Measurements from ENCODE around the gene ZNF668. TPM values are rescaled to one million over a fixed set of nuclear protein-coding genes. Genes with fewer than 3 reads are reported as not detected.

The ZNF668 gene
- total and polyA plus RNA-seq, 2 experiments from 2014 or later = 8.1 to 13.0 TPM

DNA sequence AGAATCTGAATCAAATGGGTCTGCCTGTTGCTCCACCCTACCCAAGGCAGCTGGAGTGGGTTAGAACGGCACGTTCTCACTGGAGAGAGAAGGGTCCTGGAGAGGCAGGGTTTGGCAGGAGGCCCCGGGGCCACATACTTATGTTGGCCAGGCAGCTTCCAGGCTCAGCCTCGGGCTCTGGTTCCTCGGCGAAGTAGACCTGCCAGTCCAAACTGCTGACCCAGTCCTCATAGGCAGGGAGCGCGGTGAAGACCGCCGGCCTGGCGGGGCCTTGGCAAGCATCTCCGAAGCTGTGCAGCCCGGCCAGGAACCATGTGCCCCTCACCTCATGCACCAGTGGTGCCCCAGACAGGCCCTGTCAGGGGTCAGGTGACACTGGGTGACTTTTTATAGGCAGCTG, 9.9 kb upstream of the ZNF668 start:
- WGBS (ENCODE audit: low lambda C conversion rate, missing lambda C conversion rate) = 97% methylated on average over 13 of the region's 13 CpGs
- no peak for TF ChIP-seq EZH2phosphoT487 (IDR thresholded peaks at IDR 0.05; ENCODE audit: low read depth, severe bottlenecking, unreplicated experiment)
- TF ChIP-seq, protein P1, sequence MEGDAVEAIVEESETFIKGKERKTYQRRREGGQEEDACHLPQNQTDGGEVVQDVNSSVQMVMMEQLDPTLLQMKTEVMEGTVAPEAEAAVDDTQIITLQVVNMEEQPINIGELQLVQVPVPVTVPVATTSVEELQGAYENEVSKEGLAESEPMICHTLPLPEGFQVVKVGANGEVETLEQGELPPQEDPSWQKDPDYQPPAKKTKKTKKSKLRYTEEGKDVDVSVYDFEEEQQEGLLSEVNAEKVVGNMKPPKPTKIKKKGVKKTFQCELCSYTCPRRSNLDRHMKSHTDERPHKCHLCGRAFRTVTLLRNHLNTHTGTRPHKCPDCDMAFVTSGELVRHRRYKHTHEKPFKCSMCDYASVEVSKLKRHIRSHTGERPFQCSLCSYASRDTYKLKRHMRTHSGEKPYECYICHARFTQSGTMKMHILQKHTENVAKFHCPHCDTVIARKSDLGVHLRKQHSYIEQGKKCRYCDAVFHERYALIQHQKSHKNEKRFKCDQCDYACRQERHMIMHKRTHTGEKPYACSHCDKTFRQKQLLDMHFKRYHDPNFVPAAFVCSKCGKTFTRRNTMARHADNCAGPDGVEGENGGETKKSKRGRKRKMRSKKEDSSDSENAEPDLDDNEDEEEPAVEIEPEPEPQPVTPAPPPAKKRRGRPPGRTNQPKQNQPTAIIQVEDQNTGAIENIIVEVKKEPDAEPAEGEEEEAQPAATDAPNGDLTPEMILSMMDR (IDR thresholded peaks at IDR 0.05; ENCODE audit: poor library complexity) = no peak
- TF ChIP-seq EZH2 (IDR thresholded peaks at IDR 0.05; ENCODE audit: borderline replicate concordance) = no peak

DNA sequence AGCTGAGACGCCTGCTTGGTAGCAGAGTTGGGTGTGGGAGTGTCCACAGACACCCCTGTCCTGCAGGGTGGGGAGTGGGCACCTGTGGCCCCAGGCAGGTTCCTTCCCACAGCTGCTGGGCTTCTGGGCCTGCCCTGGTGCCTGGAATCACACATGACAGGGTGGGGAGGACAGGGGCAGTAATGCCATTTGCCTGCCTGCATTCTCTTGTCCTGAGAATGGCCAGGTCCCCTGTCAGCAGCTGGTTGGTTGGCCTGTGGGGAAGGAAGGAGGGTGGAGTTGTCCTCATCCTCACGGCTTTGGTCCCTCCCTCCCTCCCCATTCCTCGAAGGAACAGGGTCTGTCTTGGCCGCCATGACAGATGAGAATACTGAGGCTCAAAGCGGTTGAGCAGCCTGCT, 9.5 kb upstream of the ZNF668 start:
- no peaks in the 10 kb centered on the region for H3K79me2 ChIP-seq
- no peaks in the 10 kb centered on the region for H3K4me1 ChIP-seq (ENCODE audit: insufficient read depth)
- H4K20me1 ChIP-seq (ENCODE audit: insufficient read depth, poor library complexity, severe bottlenecking) = no peaks in the 10 kb centered on the region
- no peaks in the 10 kb centered on the region for H3K36me3 ChIP-seq (replicated peaks; ENCODE audit: insufficient read depth, low read depth)
- no peak overlapping the region for H3K27ac ChIP-seq
- H3K9me2 ChIP-seq (replicated peaks; ENCODE audit: insufficient read depth) = no peaks in the 10 kb centered on the region
- no peaks in the 10 kb centered on the region for H3K9me3 ChIP-seq (ENCODE audit: low read depth)
- no peaks in the 10 kb centered on the region for H3K27me3 ChIP-seq
- DNase-seq (ENCODE audit: low spot score) = no peak
- H3K4me3 ChIP-seq = no peak overlapping the region
- no peak overlapping the region for H2AFZ ChIP-seq
- TF ChIP-seq EZH2 (IDR thresholded peaks at IDR 0.05; ENCODE audit: borderline replicate concordance) = no peak
- TF ChIP-seq, protein P1 (IDR thresholded peaks at IDR 0.05; ENCODE audit: poor library complexity) = no peak
- H3K4me2 ChIP-seq = no peak overlapping the region
- WGBS (ENCODE audit: low lambda C conversion rate, missing lambda C conversion rate) = 69% methylated on average over 5 of the region's 5 CpGs

More for the DNA sequence above, 9.9 kb upstream of the ZNF668 start:
- H3K36me3 ChIP-seq (replicated peaks; ENCODE audit: insufficient read depth, low read depth) = no peaks in the 10 kb centered on the region
- no peaks in the 10 kb centered on the region for H3K9me3 ChIP-seq (ENCODE audit: low read depth)
- H3K27me3 ChIP-seq = no peaks in the 10 kb centered on the region
- no peak overlapping the region for H3K4me3 ChIP-seq
- no peaks in the 10 kb centered on the region for H3K4me1 ChIP-seq (ENCODE audit: insufficient read depth)
- no peaks in the 10 kb centered on the region for H3K79me2 ChIP-seq
- H4K20me1 ChIP-seq (ENCODE audit: insufficient read depth, poor library complexity, severe bottlenecking) = no peaks in the 10 kb centered on the region
- H2AFZ ChIP-seq = no peak overlapping the region
- no peak overlapping the region for H3K27ac ChIP-seq
- H3K4me2 ChIP-seq = no peak overlapping the region
- DNase-seq (ENCODE audit: low spot score) = peak; percentile 4
- no peaks in the 10 kb centered on the region for H3K9me2 ChIP-seq (replicated peaks; ENCODE audit: insufficient read depth)

DNA sequence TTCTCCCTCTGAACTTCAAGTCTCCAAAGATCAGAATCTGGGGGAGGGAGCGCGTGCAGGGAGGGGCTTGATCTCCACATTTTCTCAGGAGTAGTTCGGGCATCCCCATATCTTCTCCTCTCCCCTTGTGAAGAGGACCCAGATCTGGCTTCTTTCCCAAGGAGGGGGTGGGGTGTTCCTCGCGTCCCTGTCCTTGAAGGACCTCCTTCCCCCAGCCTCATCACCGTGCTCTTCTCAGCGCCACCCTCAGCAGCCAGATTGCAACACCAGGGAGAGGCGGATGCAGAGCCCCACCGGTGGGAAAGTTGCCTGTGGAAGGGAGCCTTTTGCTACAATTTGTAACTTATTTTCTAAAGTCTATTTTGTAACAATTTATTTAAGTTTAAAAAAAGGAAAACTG, 9.0 kb upstream of the ZNF668 start:
- 85% methylated on average over 9 of the region's 9 CpGs for WGBS (ENCODE audit: low lambda C conversion rate, missing lambda C conversion rate)
- Histone ChIP-seq H3K79me2 (peaks cover 3% of the 10 kb centered on the region), H3K9me3 (ENCODE audit: low read depth) (no peaks in the 10 kb centered on the region), H3K4me2 (no peak overlapping the region), H3K36me3 (replicated peaks; ENCODE audit: insufficient read depth, low read depth) (no peaks in the 10 kb centered on the region), H4K20me1 (ENCODE audit: insufficient read depth, poor library complexity, severe bottlenecking) (no peaks in the 10 kb centered on the region), H2AFZ (no peak overlapping the region), H3K27ac (no peak overlapping the region), H3K9me2 (replicated peaks; ENCODE audit: insufficient read depth) (no peaks in the 10 kb centered on the region), H3K4me1 (ENCODE audit: insufficient read depth) (no peaks in the 10 kb centered on the region), H3K4me3 (no peak overlapping the region), H3K27me3 (no peaks in the 10 kb centered on the region)
- no peak for TF ChIP-seq EZH2 (IDR thresholded peaks at IDR 0.05; ENCODE audit: borderline replicate concordance)
- TF ChIP-seq EZH2phosphoT487 (IDR thresholded peaks at IDR 0.05; ENCODE audit: low read depth, severe bottlenecking, unreplicated experiment) = no peak
- TF ChIP-seq, protein P1 (IDR thresholded peaks at IDR 0.05; ENCODE audit: poor library complexity) = no peak
- DNase-seq (ENCODE audit: low spot score) = peak; percentile 3
